ENCODE data around the gene RPL10. TPM values are rescaled to one million over a fixed set of nuclear protein-coding genes. Genes with fewer than 3 reads are reported as not detected.

The RPL10 gene
- total and polyA plus RNA-seq, 2 of the 13 experiments (the other 11 are each of a cell fraction or from before 2014, with no cell fraction given), result 2,381 to 4,713 TPM

DNA sequence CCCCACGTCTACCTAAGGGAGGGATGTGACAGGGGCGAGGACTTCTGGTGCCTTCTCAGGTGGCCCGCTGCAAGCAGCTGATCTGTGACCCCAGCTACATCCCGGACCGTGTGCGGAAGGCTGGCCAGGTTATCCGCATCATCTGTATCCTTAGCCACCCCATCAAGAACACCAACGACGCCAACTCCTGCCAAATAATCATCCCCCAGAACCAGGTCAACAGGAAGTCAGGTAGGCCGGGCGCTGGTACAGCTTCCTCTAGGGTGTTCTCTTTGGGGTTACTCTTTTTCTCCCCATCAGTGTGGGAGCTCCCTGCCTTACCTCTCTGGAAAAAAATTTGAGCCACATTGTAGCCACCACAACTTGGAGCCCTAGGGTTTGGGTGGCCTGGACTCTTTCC, 43.4 kb downstream of the RPL10 start:
- TF ChIP-seq KMT2A (CRISPR knock-in tag; IDR thresholded peaks at IDR 0.05) (no peak), KDM6A (CRISPR knock-in tag; IDR thresholded peaks at IDR 0.05; ENCODE audit: low read depth) (no peak), REL (CRISPR knock-in tag; conservative IDR thresholded peaks at IDR 0.05) (no peak), STAT5B (CRISPR knock-in tag; IDR thresholded peaks at IDR 0.05) (no peak), MAZ (IDR thresholded peaks at IDR 0.05; ENCODE audit: borderline replicate concordance, low read depth, low read length) (no peak), MAZ (CRISPR knock-in tag; IDR thresholded peaks at IDR 0.05; ENCODE audit: low read depth) (no peak), ZNF883 (CRISPR knock-in tag; IDR thresholded peaks at IDR 0.05; ENCODE audit: not compliant biosample characterization) (no peak), KLF15 (CRISPR knock-in tag; IDR thresholded peaks at IDR 0.05; ENCODE audit: borderline replicate concordance) (no peak), HNRNPUL1 (IDR thresholded peaks at IDR 0.05; ENCODE audit: low read depth, low read length) (no peak), MXD4 (CRISPR knock-in tag; IDR thresholded peaks at IDR 0.05) (no peak), ZNF589 (CRISPR knock-in tag; conservative IDR thresholded peaks at IDR 0.05) (no peak), RNF2 (conservative IDR thresholded peaks at IDR 0.05; ENCODE audit: low read depth) (no peak), ZFP90 (CRISPR knock-in tag; IDR thresholded peaks at IDR 0.05; ENCODE audit: borderline replicate concordance) (no peak), SMYD3 (CRISPR knock-in tag; IDR thresholded peaks at IDR 0.05) (no peak), ZNF263 (CRISPR knock-in tag; IDR thresholded peaks at IDR 0.05) (no peak)
- TF ChIP-seq, protein P1, sequence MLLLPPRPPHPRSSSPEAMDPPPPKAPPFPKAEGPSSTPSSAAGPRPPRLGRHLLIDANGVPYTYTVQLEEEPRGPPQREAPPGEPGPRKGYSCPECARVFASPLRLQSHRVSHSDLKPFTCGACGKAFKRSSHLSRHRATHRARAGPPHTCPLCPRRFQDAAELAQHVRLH (CRISPR knock-in tag; IDR thresholded peaks at IDR 0.05; ENCODE audit: borderline replicate concordance, low read depth), result no peak
- TF ChIP-seq, protein P2, sequence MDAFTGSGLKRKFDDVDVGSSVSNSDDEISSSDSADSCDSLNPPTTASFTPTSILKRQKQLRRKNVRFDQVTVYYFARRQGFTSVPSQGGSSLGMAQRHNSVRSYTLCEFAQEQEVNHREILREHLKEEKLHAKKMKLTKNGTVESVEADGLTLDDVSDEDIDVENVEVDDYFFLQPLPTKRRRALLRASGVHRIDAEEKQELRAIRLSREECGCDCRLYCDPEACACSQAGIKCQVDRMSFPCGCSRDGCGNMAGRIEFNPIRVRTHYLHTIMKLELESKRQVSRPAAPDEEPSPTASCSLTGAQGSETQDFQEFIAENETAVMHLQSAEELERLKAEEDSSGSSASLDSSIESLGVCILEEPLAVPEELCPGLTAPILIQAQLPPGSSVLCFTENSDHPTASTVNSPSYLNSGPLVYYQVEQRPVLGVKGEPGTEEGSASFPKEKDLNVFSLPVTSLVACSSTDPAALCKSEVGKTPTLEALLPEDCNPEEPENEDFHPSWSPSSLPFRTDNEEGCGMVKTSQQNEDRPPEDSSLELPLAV (CRISPR knock-in tag; conservative IDR thresholded peaks at IDR 0.05; ENCODE audit: low read depth), result no peak
- TF ChIP-seq, protein P3, sequence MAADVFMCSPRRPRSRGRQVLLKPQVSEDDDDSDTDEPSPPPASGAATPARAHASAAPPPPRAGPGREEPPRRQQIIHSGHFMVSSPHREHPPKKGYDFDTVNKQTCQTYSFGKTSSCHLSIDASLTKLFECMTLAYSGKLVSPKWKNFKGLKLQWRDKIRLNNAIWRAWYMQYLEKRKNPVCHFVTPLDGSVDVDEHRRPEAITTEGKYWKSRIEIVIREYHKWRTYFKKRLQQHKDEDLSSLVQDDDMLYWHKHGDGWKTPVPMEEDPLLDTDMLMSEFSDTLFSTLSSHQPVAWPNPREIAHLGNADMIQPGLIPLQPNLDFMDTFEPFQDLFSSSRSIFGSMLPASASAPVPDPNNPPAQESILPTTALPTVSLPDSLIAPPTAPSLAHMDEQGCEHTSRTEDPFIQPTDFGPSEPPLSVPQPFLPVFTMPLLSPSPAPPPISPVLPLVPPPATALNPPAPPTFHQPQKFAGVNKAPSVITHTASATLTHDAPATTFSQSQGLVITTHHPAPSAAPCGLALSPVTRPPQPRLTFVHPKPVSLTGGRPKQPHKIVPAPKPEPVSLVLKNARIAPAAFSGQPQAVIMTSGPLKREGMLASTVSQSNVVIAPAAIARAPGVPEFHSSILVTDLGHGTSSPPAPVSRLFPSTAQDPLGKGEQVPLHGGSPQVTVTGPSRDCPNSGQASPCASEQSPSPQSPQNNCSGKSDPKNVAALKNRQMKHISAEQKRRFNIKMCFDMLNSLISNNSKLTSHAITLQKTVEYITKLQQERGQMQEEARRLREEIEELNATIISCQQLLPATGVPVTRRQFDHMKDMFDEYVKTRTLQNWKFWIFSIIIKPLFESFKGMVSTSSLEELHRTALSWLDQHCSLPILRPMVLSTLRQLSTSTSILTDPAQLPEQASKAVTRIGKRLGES (CRISPR knock-in tag; IDR thresholded peaks at IDR 0.05; ENCODE audit: borderline replicate concordance), result no peak
- TF ChIP-seq, protein P4, sequence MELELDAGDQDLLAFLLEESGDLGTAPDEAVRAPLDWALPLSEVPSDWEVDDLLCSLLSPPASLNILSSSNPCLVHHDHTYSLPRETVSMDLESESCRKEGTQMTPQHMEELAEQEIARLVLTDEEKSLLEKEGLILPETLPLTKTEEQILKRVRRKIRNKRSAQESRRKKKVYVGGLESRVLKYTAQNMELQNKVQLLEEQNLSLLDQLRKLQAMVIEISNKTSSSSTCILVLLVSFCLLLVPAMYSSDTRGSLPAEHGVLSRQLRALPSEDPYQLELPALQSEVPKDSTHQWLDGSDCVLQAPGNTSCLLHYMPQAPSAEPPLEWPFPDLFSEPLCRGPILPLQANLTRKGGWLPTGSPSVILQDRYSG (CRISPR knock-in tag; IDR thresholded peaks at IDR 0.05), result no peak
- no peaks in the 10 kb centered on the region for H3K27me3 ChIP-seq (ENCODE audit: control insufficient read depth in 1 of 2, insufficient read depth in 2 of 2, low read length in 2 of 2)
- ATAC-seq (no peak), DNase-seq (ENCODE audit: low spot score) (no peak), FAIRE-seq (no peak)
- no peaks in the 10 kb centered on the region for H4K20me1 ChIP-seq (ENCODE audit: insufficient read depth, low read length)
- POLR2A ChIA-PET, result no interaction called here
- in situ Hi-C loops (cut with HindIII; ENCODE audit: extremely low pct_ligation_motif_present, low pct_unique_long_range_greater_than_20kb) (no loop called here), intact Hi-C loops (cut with micrococcal nuclease; ENCODE audit: unreplicated experiment) (no loop called here)
- peaks cover 19% of the 10 kb centered on the region for H3K4me1 ChIP-seq (ENCODE audit: insufficient read depth, low read length)
- H3K79me2 ChIP-seq (ENCODE audit: insufficient read depth, low read length), result peaks cover 16% of the 10 kb centered on the region
- H3K36me3 ChIP-seq (replicated peaks in 1 of 2; ENCODE audit: control insufficient read depth in 1 of 2, insufficient read depth in 2 of 2, low read length in 2 of 2), result peaks cover 0 to 2% of the 10 kb centered on the region in 2 experiments; a peak in 2 of 5 replicates
- WGBS (ENCODE audit: low lambda C conversion rate), result 100% methylated on average over 1 of the region's 11 CpGs
- CTCF ChIA-PET (ENCODE audit: low intra/inter-chr PET ratio, low total read pairs), result no interaction called here
- no peak overlapping the region for H3K4me3 ChIP-seq (replicated peaks in 1 of 3; ENCODE audit: insufficient read depth in 1 of 3, low read depth in 2 of 3, low read length in 3 of 3)
- no TSS peak for BruUV-seq (replicated peaks)
- no peak overlapping the region for H3K27ac ChIP-seq (ENCODE audit: extremely low read length, insufficient read depth, low read length)
- H3K9me3 ChIP-seq (ENCODE audit: low read length), result no peaks in the 10 kb centered on the region
- H3K9ac ChIP-seq (ENCODE audit: insufficient read depth, low read depth, low read length), result no peak overlapping the region
- H3K4me2 ChIP-seq (ENCODE audit: low read depth, low read length), result no peak overlapping the region
- no peak overlapping the region for H2AFZ ChIP-seq (ENCODE audit: low read length)

All from HepG2 (cell line).